Loucy (cell line): ENCODE results near the gene CTIF.

Experiments
- H2AFZ ChIP-seq: fragments of 200-600 bp; sonication (generic); 2 replicates; pipeline ENCODE4 v1.6.0; 2016; ENCODE audit warnings: antibody characterized with exemption, mild to moderate bottlenecking, low read length, moderate library complexity
- H3F3A ChIP-seq: fragments of 200-600 bp; 2 replicates; pipeline ENCODE4 v1.6.0; 2016; ENCODE audit warnings: antibody characterized with exemption, low read depth, mild to moderate bottlenecking
- H3K27me3 ChIP-seq: fragments of 200-600 bp; sonication (generic); 2 replicates; pipeline ENCODE4 v1.6.1; 2014; ENCODE audit warnings: low read length, mild to moderate bottlenecking; ENCODE audit not compliant: insufficient read depth, poor library complexity, severe bottlenecking
- H3K36me3 ChIP-seq: fragments of 200-600 bp; sonication (generic); 2 replicates; pipeline ENCODE4 v1.6.1; 2016; ENCODE audit warnings: low read length; ENCODE audit not compliant: insufficient read depth
- H3K4me1 ChIP-seq: fragments of 200-600 bp; sonication (generic); 2 replicates; pipeline ENCODE4 v1.5.1; 2014; ENCODE audit warnings: low read length, mild to moderate bottlenecking; ENCODE audit not compliant: insufficient read depth, poor library complexity, severe bottlenecking
- H3K4me2 ChIP-seq: fragments of 200-600 bp; sonication (generic); 2 replicates; pipeline ENCODE4 v1.6.0; 2014; ENCODE audit warnings: antibody characterized with exemption, low read length, low read depth, mild to moderate bottlenecking; ENCODE audit not compliant: poor library complexity, severe bottlenecking
- H3K4me3 ChIP-seq: fragments of 200-600 bp; sonication (generic); 2 replicates; pipeline ENCODE4 v1.5.1; 2014; ENCODE audit warnings: low read length, mild to moderate bottlenecking, mixed read lengths; ENCODE audit not compliant: poor library complexity, severe bottlenecking
- H3K79me2 ChIP-seq: fragments of 200-600 bp; sonication (generic); 2 replicates; pipeline ENCODE4 v1.6.1; 2014; ENCODE audit warnings: low read length; ENCODE audit not compliant: insufficient read depth
- H3K9ac ChIP-seq: fragments of 200-600 bp; sonication (generic); 2 replicates; pipeline ENCODE4 v1.6.0; 2014; ENCODE audit warnings: mild to moderate bottlenecking, low read depth, low read length, moderate library complexity; ENCODE audit not compliant: poor library complexity, severe bottlenecking
- H3K9me2 ChIP-seq: fragments of 200-600 bp; sonication (generic); replicated peaks from 2 replicates; pipeline ENCODE4 v1.6.1; 2016; ENCODE audit warnings: low read depth, low read length, mixed read lengths
- H3K9me3 ChIP-seq: fragments of 200-600 bp; sonication (generic); 2 replicates; pipeline ENCODE4 v1.6.1; 2014; ENCODE audit warnings: mild to moderate bottlenecking, antibody characterized with exemption, low read length, low read depth; ENCODE audit not compliant: insufficient read depth
- H4K20me1 ChIP-seq: fragments of 200-600 bp; sonication (generic); 2 replicates; pipeline ENCODE4 v1.6.0; 2014; ENCODE audit warnings: antibody characterized with exemption, low read length, mild to moderate bottlenecking; ENCODE audit not compliant: insufficient read depth, poor library complexity, severe bottlenecking
- EZH2phosphoT487 ChIP-seq: fragments of 200-600 bp; IDR thresholded peaks from 2 replicates; pipeline ENCODE4 v1.6.1; 2018; ENCODE audit warnings: antibody characterized with exemption, mild to moderate bottlenecking, moderate library complexity, borderline replicate concordance
- TF ChIP-seq, protein P1 (sequence below): fragments of 200-600 bp; sonication (generic); conservative IDR thresholded peaks from 2 replicates; pipeline ENCODE4 v1.5.1; 2014; ENCODE audit warnings: mild to moderate bottlenecking, antibody characterized with exemption, low read length

The CTIF gene

DNA sequence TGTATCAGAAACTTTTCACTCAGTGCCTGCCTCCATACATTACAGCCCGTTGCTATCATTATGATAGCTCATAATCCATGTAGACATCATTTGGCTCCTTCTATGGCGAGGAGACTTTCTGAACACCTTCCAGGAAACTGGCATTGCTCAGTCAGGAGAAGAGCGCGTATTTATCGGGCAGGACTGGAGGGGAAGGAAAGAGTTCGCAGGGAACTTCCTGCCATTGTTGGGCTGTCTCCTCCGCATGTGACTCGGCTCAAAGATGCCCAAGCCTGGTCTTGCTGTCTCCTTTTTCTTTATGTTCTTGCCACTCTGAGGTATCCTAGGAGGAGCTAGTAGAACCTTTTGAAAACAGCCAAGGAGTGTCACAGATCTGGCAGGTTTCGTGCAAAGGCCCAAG is 156.8 kb downstream of the CTIF start:
- TF ChIP-seq, protein P1, sequence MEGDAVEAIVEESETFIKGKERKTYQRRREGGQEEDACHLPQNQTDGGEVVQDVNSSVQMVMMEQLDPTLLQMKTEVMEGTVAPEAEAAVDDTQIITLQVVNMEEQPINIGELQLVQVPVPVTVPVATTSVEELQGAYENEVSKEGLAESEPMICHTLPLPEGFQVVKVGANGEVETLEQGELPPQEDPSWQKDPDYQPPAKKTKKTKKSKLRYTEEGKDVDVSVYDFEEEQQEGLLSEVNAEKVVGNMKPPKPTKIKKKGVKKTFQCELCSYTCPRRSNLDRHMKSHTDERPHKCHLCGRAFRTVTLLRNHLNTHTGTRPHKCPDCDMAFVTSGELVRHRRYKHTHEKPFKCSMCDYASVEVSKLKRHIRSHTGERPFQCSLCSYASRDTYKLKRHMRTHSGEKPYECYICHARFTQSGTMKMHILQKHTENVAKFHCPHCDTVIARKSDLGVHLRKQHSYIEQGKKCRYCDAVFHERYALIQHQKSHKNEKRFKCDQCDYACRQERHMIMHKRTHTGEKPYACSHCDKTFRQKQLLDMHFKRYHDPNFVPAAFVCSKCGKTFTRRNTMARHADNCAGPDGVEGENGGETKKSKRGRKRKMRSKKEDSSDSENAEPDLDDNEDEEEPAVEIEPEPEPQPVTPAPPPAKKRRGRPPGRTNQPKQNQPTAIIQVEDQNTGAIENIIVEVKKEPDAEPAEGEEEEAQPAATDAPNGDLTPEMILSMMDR = no peak
- no peak for TF ChIP-seq EZH2phosphoT487
- H3K36me3 ChIP-seq = no peaks in the 10 kb centered on the region

DNA sequence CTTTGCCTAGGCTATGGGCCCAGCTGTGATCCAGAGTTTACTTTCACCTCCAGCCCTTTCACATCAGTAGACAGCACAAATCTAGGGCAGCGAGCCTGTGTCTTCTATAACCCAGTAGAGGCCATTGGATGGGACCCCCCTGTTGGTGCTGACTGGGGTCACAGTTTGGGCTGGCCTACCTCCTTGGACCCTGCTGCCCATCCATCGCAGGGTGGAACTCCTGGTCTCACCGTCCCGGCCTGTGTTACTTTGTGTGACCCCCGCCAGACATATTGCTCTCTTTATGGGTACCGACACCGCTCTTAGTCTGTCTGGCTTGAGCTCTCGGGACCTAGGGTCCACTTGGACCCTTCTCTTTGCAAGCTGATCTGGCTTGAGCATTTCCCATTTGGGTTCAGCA is 157.4 kb downstream of the CTIF start:
- H3K36me3 ChIP-seq = no peaks in the 10 kb centered on the region
- no peak overlapping the region for H2AFZ ChIP-seq
- TF ChIP-seq, protein P1 = no peak
- no peak for TF ChIP-seq EZH2phosphoT487
- H3F3A ChIP-seq = no peaks in the 10 kb centered on the region
- no peak overlapping the region for H3K4me2 ChIP-seq
- H3K4me3 ChIP-seq = no peak overlapping the region
- peaks cover 4% of the 10 kb centered on the region for H3K4me1 ChIP-seq
- H3K27me3 ChIP-seq = no peaks in the 10 kb centered on the region
- no peaks in the 10 kb centered on the region for H4K20me1 ChIP-seq
- no peaks in the 10 kb centered on the region for H3K9me3 ChIP-seq
- H3K9ac ChIP-seq = no peak overlapping the region
- no peaks in the 10 kb centered on the region for H3K9me2 ChIP-seq
- H3K79me2 ChIP-seq = no peaks in the 10 kb centered on the region

More for the DNA sequence above, 156.8 kb downstream of the CTIF start:
- Histone ChIP-seq H3K9me2 (no peaks in the 10 kb centered on the region), H3K27me3 (no peaks in the 10 kb centered on the region), H3K9ac (no peak overlapping the region), H3K4me3 (no peak overlapping the region), H4K20me1 (no peaks in the 10 kb centered on the region), H3K4me1 (peaks cover 4% of the 10 kb centered on the region), H3F3A (no peaks in the 10 kb centered on the region), H3K9me3 (no peaks in the 10 kb centered on the region), H2AFZ (no peak overlapping the region), H3K4me2 (no peak overlapping the region), H3K79me2 (no peaks in the 10 kb centered on the region)

DNA sequence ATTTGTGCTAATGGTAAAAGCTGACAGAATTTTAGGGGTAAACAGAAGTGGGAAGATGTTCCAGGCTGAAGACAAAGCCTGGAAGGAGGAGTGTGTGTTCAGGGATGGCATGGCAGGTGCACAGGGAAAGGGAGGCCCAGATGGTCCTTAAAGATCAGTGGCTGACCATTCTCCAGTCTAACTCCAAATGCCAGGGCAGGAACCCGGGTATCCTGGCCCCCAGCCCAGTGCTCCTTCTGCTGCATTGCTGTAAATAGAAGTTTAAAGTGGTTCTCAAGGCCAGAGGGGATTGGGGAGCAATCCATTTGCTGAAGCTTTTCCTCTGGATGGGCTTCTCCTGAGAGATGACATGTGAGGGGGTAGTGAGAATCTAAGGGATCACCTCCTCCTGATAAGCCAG is 158.6 kb downstream of the CTIF start:
- Histone ChIP-seq H3K79me2 (no peaks in the 10 kb centered on the region), H3K9ac (no peak overlapping the region), H2AFZ (no peak overlapping the region), H3K27me3 (no peaks in the 10 kb centered on the region), H3K4me3 (no peak overlapping the region), H4K20me1 (no peaks in the 10 kb centered on the region), H3F3A (no peaks in the 10 kb centered on the region), H3K4me1 (peaks cover 4% of the 10 kb centered on the region), H3K36me3 (no peaks in the 10 kb centered on the region), H3K4me2 (no peak overlapping the region), H3K9me2 (no peaks in the 10 kb centered on the region), H3K9me3 (no peaks in the 10 kb centered on the region)
- TF ChIP-seq EZH2phosphoT487 = no peak
- TF ChIP-seq, protein P1 = no peak
